PC-9 (cell line): ENCODE results near the gene PDE10A.

Source experiments
- CTCF ChIP-seq: fragments of 200-600 bp; sonication (generic); conservative IDR thresholded peaks from 2 replicates; pipeline ENCODE4 v1.6.1; 2017; ENCODE audit warnings: mixed run types, antibody characterized with exemption, mild to moderate bottlenecking, moderate library complexity
- EZH2 ChIP-seq: fragments of 200-600 bp; sonication (generic); IDR thresholded peaks from 2 replicates; pipeline ENCODE4 v1.8.0; 2017; ENCODE audit warnings: antibody characterized with exemption, low read depth

GRCh38 chr6:165453395-165453794 lies 209.6 kb downstream of the PDE10A start:
- TF ChIP-seq CTCF (no peak), EZH2 (no peak)
